Thyroid gland (tissue), 4 donors: ENCODE data around the gene RABIF.

Source experiments
- POLR2A ChIP-seq, 2 donors: fragments of 450-650 bp; IDR thresholded peaks; one replicate each; pipeline ENCODE4 v1.6.1; 2017; ENCODE audit warnings: antibody characterized with exemption in 2 of 2, mild to moderate bottlenecking in 2 of 2, moderate library complexity in 1 of 2
- TF ChIP-seq, protein P1 (sequence below), 6 experiments: fragments of 200-600 bp in 3 of 6; fragments of 450-650 bp in 3 of 6; sonication (generic) in 3 of 6; IDR thresholded peaks; one replicate each; pipeline ENCODE4 v1.5.1; 2016 to 2019; ENCODE audit warnings: antibody characterized with exemption in 6 of 6, mild to moderate bottlenecking in 2 of 6, inconsistent platforms in 1 of 6, moderate library complexity in 1 of 6

DNA sequence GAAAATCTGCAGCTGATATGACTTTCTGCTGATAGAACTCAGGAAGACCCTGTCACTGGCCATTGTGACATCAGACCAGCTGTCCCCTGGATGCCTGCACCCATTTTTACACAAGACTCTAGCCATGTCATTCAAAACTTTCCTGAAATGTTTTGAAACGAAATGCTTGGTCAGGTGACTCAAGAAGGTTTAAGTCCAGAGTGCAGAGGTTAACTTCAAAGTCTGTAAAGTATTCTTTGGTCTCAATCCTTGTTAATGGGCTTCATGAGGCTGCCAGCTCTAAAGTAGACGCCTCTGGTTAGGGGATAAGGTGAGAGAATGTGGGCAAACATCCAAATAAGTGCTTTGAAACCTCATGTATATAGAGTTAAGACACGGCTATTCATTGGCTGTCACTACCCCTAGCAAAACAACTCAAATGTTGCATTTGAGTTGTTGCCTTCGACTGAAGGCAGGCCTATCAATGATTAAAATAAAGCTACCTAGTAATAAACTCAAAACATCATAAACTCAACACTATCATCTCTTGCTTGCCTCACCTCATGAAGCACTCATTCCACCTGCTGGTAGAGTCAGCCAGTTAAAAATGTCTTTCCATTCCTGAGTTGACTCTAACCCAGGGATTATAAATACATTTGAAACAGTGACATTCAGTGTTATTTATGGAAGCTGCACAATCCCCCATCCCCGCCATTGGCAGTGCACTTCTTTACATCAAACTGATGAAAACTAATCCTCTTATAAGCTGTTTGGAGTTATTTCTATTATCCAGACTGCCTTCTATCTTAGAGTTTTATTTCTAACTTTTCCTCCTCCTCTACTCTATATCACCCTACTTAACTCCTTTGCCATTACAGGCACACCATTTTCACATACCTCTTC lies 26.0 kb downstream of the RABIF start:
- TF ChIP-seq, protein P1, sequence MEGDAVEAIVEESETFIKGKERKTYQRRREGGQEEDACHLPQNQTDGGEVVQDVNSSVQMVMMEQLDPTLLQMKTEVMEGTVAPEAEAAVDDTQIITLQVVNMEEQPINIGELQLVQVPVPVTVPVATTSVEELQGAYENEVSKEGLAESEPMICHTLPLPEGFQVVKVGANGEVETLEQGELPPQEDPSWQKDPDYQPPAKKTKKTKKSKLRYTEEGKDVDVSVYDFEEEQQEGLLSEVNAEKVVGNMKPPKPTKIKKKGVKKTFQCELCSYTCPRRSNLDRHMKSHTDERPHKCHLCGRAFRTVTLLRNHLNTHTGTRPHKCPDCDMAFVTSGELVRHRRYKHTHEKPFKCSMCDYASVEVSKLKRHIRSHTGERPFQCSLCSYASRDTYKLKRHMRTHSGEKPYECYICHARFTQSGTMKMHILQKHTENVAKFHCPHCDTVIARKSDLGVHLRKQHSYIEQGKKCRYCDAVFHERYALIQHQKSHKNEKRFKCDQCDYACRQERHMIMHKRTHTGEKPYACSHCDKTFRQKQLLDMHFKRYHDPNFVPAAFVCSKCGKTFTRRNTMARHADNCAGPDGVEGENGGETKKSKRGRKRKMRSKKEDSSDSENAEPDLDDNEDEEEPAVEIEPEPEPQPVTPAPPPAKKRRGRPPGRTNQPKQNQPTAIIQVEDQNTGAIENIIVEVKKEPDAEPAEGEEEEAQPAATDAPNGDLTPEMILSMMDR (IDR thresholded peaks at IDR 0.05): no peak
- no peak for TF ChIP-seq POLR2A (IDR thresholded peaks at IDR 0.05)
